Effector memory CD4-positive, alpha-beta T cell (primary cell): ENCODE data around the gene C19orf44.
"Not testable (repeated sequence)": the region's sequence is repeated elsewhere in the genome, so short reads cannot be mapped to it uniquely, and the experiment has no call there.

Source experiments
- DNase-seq, 3 donors: peaks; one replicate each; pipeline ENCODE4 v3.0.0-alpha.2; 2020
- H3K27ac ChIP-seq: 2 replicates; pipeline ENCODE4 v1.7.0; 2013; ENCODE audit warnings: mild to moderate bottlenecking, low read length, moderate library complexity; ENCODE audit not compliant: insufficient read depth, poor library complexity, severe bottlenecking
- H3K27me3 ChIP-seq: replicated peaks from 2 replicates; pipeline ENCODE4 v1.7.0; 2013; ENCODE audit warnings: mild to moderate bottlenecking, low read length; ENCODE audit not compliant: insufficient read depth, control insufficient read depth, poor library complexity, severe bottlenecking
- H3K36me3 ChIP-seq: 2 replicates; pipeline ENCODE4 v1.7.0; 2013; ENCODE audit warnings: mild to moderate bottlenecking, low read length, moderate library complexity; ENCODE audit not compliant: control insufficient read depth, insufficient read depth
- H3K4me1 ChIP-seq: 2 replicates; pipeline ENCODE4 v1.7.0; 2013; ENCODE audit warnings: low read length, mild to moderate bottlenecking; ENCODE audit not compliant: control insufficient read depth, insufficient read depth, poor library complexity, severe bottlenecking
- H3K4me3 ChIP-seq: 2 replicates; pipeline ENCODE4 v1.7.0; 2013; ENCODE audit warnings: low read length, low read depth, mild to moderate bottlenecking; ENCODE audit not compliant: insufficient read depth, poor library complexity, severe bottlenecking
- H3K9me3 ChIP-seq: 2 replicates; pipeline ENCODE4 v1.7.0; 2013; ENCODE audit warnings: mild to moderate bottlenecking, low read length, moderate library complexity; ENCODE audit not compliant: control insufficient read depth

The C19orf44 gene

DNA sequence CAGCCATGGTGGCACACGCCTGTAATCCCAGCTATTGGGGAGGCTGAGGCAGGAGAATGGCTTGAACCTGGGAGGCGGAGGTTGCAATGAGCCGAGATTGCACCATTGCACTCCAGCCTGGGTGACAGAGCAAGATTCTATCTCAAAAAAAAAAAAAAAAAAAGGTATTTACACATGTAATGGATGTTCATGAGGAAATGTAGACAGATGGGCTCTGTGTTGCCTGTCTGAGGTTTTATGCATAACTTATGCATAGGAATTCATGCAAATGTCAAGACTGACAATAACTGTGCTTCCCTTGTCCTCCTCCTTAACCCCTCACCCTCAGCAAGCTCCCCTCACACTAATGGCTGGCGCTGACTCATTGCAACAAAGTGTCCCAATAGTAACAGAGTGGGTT, 9.7 kb upstream of the C19orf44 start:
- H3K4me3 ChIP-seq, H3K36me3 ChIP-seq, H3K4me1 ChIP-seq, H3K27ac ChIP-seq, H3K27me3 ChIP-seq, DNase-seq, H3K9me3 ChIP-seq: not testable (repeated sequence)

DNA sequence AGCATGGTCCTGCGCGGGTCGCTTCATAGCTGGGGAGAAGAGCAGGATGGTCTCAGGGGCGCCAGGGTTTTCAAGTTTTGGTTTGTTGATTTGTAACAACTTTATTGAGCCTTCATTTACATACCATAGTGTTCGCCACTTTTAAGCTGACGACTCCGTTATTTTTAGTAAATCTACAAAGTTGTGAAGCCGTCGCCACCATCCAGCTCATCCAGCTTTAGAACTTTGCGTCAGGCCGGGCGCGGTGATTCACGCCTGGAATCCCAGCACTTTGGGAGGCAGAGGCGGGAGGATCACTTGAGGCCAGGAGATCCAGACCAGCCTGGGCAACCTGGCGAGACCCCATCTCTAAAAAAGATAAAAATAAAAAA, 404 bp downstream of the C19orf44 start:
- no peaks in the 10 kb centered on the region for H3K27me3 ChIP-seq
- no peaks in the 10 kb centered on the region for H3K9me3 ChIP-seq
- no peaks in the 10 kb centered on the region for H3K36me3 ChIP-seq
- no peak for DNase-seq
- peaks cover 10% of the 10 kb centered on the region for H3K4me1 ChIP-seq
- peak overlapping the region; percentile 55 for H3K4me3 ChIP-seq
- peak overlapping the region; percentile 61 for H3K27ac ChIP-seq

DNA sequence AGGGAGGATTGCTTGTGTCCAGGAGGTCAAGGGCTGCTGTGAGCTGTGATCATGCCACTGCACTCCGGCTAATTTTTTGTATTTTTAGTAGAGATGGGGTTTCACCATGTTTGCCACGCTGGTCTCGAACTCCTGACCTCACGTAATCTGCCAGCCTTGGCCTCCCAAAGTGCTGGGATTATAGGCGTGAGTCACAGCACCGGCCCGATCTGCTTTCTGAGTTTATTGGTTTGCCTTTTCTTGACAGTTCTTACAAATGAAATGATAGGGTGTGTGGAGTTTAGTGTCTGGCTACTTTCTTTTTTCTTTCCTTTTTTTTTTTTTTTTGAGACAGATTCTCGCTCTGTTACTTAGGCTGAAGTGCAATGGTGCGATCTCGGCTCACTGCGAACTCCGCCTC, 848 bp downstream of the C19orf44 start:
- H3K4me3 ChIP-seq: no peak overlapping the region
- H3K27ac ChIP-seq: no peak overlapping the region
- no peaks in the 10 kb centered on the region for H3K9me3 ChIP-seq
- H3K4me1 ChIP-seq: peaks cover 10% of the 10 kb centered on the region
- H3K27me3 ChIP-seq: no peaks in the 10 kb centered on the region
- DNase-seq: no peak
- no peaks in the 10 kb centered on the region for H3K36me3 ChIP-seq

DNA sequence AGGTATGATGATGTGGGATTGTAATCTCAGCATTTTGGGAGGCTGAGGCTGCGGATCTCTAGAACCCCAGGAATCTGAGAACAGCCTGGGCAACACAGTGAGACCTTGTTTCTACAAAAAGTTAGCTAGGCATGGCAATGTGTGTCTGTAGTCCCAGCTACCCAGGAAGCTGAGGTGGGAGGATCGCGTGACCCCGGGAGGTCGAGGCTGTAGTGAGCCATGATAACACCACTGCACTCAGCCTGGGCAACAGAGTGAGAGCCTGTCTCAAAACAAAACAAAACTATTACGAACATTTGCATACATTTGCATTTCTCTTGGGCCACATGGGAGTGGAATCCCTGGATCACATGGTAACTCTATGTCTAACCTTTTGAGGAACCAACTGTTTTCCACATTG, 1.6 kb downstream of the C19orf44 start:
- Histone ChIP-seq H3K9me3 (no peaks in the 10 kb centered on the region), H3K4me1 (peaks cover 10% of the 10 kb centered on the region), H3K4me3 (no peak overlapping the region), H3K27me3 (no peaks in the 10 kb centered on the region), H3K36me3 (no peaks in the 10 kb centered on the region), H3K27ac (no peak overlapping the region)
- no peak for DNase-seq

DNA sequence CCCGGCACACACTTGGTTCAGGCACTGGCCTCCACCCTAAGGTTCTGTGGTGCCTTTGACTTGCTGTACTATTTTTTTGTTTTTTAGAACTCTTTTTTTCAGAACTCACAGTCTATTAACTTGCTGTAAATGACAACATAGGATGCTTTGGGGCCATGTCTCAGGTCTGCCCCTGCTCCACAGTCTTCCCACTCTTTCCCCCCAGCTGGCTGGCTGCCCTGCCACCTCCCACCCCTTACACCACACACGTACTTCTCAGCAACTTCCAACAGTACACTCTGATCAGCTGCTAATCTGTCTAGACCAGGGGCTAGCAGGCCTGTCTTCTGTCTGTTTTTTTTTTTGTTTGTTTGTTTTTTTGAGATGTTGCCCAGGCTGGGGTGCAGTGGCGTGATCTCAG, 8.1 kb downstream of the C19orf44 start:
- DNase-seq: no peak
- Histone ChIP-seq H3K27ac (no peak overlapping the region), H3K4me3 (no peak overlapping the region), H3K9me3 (no peaks in the 10 kb centered on the region), H3K36me3 (no peaks in the 10 kb centered on the region), H3K27me3 (no peaks in the 10 kb centered on the region), H3K4me1 (no peaks in the 10 kb centered on the region)

DNA sequence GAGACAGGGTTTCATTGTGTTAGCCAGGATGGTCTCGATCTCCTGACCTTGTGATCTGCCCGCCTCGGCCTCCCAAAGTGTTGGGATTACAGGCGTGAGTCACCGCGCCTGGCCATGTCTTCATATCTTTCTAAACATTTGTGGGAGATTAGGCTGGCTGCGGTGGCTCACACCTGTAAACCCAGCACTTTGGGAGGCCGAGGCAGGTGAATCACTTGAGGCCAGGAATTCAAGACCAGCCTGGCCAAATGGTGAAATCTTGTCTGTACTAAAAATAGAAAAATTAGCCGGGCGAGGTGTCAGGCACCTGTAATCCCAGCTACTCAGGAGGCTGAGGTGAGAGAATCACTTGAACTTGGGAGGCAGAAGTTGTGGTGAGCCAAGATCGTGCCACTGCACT, 10.0 kb downstream of the C19orf44 start:
- not testable (repeated sequence) for H3K27ac ChIP-seq, H3K4me3 ChIP-seq, H3K27me3 ChIP-seq, H3K36me3 ChIP-seq, H3K9me3 ChIP-seq, DNase-seq, H3K4me1 ChIP-seq

DNA sequence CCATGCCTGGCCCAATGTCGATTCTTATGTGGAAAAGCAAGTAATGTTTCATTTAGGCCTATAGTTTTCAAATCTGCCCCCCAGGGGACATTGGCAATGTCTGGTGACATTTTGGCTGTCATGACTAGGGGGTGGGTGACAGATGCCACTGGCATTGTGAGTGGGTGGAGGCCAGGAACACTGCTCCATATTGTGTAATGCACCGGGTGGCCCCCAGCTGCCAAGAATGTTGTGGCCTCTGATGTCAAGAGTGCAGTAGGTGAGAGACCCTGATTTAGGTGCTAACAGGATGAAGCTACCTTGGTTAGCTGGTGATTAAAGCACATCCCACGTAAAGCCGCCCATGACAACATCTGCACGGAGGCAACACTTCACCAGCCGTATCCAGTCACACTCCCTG, 10.8 kb downstream of the C19orf44 start:
- no peaks in the 10 kb centered on the region for H3K4me1 ChIP-seq
- no peaks in the 10 kb centered on the region for H3K9me3 ChIP-seq
- no peak overlapping the region for H3K4me3 ChIP-seq
- DNase-seq: no peak
- no peak overlapping the region for H3K27ac ChIP-seq
- no peaks in the 10 kb centered on the region for H3K36me3 ChIP-seq
- H3K27me3 ChIP-seq: no peaks in the 10 kb centered on the region

DNA sequence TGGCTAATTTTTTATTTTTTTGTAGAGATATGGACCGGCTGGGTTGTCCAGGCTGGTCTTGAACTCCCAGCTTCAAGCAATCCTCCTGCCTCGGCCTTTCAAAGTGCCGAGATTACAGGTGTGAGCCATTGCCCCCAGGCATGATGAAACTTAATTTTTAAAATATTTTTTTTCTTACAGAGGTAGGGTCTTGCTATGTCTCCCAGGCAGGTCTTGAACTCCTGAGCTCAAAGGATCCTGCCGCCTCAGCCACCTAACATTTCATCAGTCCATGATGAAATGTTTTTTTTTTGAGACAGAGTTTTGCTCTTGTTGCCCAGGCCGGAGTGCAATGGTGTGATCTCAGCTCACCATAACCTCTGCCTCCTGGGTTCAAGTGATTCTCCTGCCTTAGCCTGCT, 12.4 kb downstream of the C19orf44 start:
- H3K27ac ChIP-seq: no peak overlapping the region
- H3K4me1 ChIP-seq: no peaks in the 10 kb centered on the region
- no peak overlapping the region for H3K4me3 ChIP-seq
- DNase-seq: no peak
- no peaks in the 10 kb centered on the region for H3K27me3 ChIP-seq
- H3K9me3 ChIP-seq: no peaks in the 10 kb centered on the region
- H3K36me3 ChIP-seq: no peaks in the 10 kb centered on the region

DNA sequence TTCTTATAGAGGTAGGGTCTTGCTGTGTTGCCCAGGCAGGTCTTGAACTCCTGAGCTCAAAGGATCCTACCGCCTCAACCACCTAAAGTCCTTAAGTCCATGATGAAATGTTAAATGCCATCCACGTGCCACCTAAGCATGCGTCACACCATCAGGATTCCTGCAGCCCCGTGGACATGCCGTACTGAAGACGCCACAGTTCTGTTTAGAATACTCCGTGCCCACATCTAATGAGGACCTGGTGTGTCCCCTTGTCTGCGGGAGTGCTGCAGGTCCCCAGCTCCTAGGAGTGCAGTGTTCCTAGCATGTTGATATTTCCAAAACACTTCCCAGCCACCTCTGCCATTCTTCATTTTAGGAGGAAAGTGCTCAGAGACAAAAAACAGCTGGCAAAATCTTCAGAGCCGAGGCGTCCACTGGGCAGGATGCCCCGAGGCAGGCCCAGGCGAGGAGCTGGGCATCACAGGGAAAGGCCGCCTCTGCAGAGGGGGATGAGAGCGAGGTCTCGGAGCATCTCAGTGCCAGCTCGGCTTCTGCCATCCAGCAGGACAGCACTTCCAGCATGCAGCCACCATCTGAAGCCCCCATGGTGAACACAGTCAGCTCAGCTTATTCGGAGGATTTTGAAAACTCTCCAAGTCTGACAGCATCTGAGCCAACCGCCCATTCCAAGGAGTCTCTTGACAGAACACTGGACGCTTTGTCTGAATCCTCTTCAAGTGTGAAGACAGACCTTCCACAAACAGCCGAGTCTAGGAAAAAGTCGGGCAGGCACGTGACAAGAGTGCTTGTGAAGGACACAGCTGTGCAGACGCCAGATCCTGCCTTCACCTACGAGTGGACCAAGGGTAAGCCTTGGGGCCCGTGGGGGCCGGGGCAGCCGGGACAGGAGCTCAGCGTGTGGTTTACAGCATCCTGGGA, 13.2 kb downstream of the C19orf44 start:
- H3K9me3 ChIP-seq: no peaks in the 10 kb centered on the region

DNA sequence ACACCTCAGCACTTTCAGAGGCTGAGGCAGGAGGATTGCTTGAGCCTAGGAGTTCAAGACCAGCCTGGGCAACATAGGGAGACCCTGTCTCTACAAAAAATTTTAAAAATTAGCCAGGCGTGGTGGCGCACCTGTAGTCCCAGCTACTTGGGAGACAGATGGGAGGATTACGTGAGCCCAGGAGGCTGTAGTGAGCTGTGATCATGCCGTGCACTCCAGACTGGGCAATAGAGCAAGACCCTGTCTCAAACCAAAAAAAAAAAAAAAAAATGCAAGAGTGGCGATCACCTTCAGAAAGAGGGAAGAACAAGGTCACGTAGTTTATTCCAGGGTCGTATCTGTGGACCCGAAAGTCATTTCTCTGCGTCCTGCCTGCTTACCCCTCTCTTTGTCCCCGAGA, 16.4 kb downstream of the C19orf44 start:
- DNase-seq, H3K27me3 ChIP-seq, H3K4me3 ChIP-seq, H3K36me3 ChIP-seq, H3K9me3 ChIP-seq, H3K4me1 ChIP-seq, H3K27ac ChIP-seq: not testable (repeated sequence)

More for the DNA sequence above, 13.2 kb downstream of the C19orf44 start:
- no peaks in the 10 kb centered on the region for H3K4me1 ChIP-seq
- H3K4me3 ChIP-seq: no peak overlapping the region
- no peaks in the 10 kb centered on the region for H3K27me3 ChIP-seq
- no peak overlapping the region for H3K27ac ChIP-seq
- no peaks in the 10 kb centered on the region for H3K36me3 ChIP-seq
- no peak for DNase-seq
